Left colon (tissue), 2 donors: ENCODE data around the gene NREP. TPM values are rescaled to one million over a fixed set of nuclear protein-coding genes. Genes with fewer than 3 reads are reported as not detected.

Experiments used
- ATAC-seq: fragments of 200-7000 bp; cut with Tn5 transposase; one replicate; pipeline ENCODE4 v1.9.1; 2020; ENCODE audit warnings: mild to moderate bottlenecking, moderate library complexity
- DNase-seq, 2 donors: peaks; one replicate each; pipeline ENCODE4 v3.0.0-alpha.2; 2020
- intact Hi-C, 2 donors: fragments of 100-400 bp; cut with DNase I in 1 of 2; cut with micrococcal nuclease in 1 of 2; formaldehyde crosslinking; loops; one replicate each; pipeline versions ENCODE4 v1.11.2 to v1.14.0; 2022; cut with DNase I, micrococcal nuclease
- long read RNA-seq: library from polyadenylated mRNA; unstranded; transcript quantifications from one replicate; pipeline ENCODE4 v2.0.0, GENCODE V29; 2021
- total RNA-seq, 2 donors: library from RNA; stranded (reverse); fragmentation: NEBNext Ultra II Directional; extraction: Animal tissue kit (Norgen Biotek cat#: 25700); gene quantifications; one replicate each; pipeline ENCODE4 v1.2.1, GENCODE V29; 2021
- donor health status: DM: no; HTN: no; CAD: no.
- donor health status: DM: yes; HTN: yes; CAD: no.

The NREP gene, protein sequence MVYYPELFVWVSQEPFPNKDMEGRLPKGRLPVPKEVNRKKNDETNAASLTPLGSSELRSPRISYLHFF
- total RNA-seq: 10 to 100 TPM; 14.3 to 16.3 TPM
- long read RNA-seq, transcript NREP-202 (5 exons, 2,581 nt): major isoform, 5 of 10 reads
- long read RNA-seq, partial matches to known transcripts: 0 of 10 reads
- long read RNA-seq, other reads (novel, unspliced or antisense): 3 of 10 reads

DNA sequence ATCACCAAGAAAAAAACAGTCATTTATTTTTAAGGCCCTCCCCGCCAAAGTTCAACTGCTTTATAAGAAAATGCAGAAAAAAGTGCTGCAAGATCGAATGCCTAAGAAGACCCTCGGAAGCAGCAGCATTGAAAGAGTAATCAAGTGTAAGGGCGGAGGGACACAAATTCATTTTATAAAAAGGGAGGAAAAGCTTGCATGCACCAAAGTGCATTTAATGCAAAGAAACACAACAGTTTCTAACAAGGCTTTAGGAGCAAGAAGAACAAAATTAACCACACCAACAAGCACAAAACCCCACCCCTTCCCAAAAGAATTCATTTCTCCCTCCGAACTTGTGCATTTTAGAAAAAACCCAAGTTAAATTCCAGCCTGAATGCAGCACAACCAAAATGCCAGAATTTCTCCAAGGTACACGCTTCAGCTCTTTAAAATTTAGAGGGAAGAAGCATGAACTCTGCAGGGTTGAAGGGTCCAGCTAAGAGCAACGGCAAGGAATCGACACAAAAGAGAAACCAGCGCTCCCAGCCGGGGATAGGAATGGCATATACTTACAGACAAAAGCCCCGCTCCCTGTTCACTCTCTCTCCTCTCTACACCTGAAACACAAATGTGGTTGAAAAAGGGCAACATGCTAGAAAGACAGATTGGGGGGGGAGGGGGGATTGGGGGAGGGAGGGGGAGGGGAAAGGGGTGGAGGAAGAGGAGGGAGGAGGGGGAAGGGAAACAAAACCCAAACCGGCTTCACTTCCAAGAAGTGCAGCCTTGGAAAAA is at the start of gene NREP:
NREP (minus strand) TSS at position 614 of the 774 bp plus-strand sequence. CDS start 1,422 bp downstream, outside the sequence.
- ATAC-seq (peak; percentile 22), DNase-seq (peak; percentile 44 to 59)
- intact Hi-C loops: no loop called here

DNA sequence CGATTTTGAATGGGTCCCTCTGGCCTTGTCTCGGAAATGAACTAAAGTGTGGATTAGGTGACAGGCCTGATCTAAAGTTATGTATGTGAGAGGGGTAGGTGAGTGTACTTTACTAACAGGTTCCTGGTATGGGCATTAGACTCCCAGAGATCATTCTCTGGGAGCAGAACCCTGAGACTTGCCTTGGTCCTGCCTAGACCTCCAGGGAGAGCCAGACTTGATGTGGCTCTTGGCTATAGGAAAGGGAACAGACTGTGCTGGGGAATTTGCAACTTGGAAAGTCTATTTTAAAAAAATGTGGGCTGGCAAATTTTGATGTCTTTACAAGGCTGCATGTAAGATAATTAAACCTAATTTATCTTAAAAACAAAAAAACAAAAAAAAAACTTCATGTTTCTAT is 49.8 kb upstream of the NREP start:
- ATAC-seq (no peak), DNase-seq (no peak)
- intact Hi-C loops: no loop called here

DNA sequence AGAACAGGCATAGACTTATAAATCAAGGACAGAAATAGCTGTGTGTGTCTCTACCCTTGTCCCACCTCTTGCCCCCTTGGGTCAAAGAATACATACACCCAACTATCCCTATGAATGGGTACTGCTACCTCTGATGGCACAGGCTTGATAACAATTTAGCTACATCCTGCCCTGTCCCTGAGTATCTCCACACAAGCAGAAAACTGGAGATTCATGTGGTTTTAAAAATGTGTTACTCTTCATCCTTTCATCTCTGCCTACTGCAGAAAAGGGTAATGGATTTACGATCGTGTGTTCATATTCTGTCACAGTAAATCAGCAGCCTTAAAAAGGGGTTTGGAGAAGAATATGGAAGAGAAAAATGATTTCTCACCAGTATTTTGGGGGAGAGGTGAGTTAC is 49.2 kb upstream of the NREP start:
- DNase-seq (no peak), ATAC-seq (no peak)
- intact Hi-C loops: no loop called here

DNA sequence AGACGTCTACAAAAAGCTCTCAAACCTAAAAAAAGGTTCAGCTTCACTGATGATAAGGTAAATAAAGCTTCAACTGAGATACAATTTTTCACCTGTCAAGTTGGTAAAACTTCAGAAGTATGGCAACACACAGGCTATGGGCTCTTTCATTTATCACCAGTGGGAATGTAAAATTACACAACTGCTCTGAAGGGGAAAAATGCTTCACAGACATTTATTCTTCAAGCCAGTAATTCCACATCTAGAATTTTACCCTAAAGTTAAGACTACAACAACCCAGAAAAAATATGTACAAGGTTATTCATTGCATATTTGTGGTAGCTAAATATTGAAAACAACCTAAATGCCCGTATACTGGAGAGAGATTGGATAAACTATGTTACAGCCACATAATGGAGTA is 48.1 kb upstream of the NREP start:
- DNase-seq (no peak), ATAC-seq (no peak)
- intact Hi-C loops: no loop called here

DNA sequence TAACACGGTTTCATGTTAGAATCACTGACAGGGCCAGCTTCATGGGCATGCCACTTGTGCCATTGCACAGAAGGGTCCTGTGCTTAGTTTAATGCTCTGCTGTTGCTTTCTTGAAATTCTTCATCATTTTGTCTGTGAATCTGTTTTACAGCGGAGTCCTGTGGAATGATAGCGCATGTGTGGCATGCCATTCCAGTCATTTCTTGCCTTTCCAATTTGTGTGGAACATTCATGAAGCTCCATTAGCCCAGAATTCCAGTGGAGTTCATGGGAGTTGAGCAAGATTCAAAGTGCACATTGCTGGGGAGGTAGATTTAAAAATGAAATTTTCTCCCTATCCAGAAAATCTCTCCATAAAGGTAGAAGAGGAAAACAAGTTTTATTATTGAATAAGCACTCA is 43.4 kb upstream of the NREP start:
- no peak for ATAC-seq
- intact Hi-C loops: no loop called here
- no peak for DNase-seq

DNA sequence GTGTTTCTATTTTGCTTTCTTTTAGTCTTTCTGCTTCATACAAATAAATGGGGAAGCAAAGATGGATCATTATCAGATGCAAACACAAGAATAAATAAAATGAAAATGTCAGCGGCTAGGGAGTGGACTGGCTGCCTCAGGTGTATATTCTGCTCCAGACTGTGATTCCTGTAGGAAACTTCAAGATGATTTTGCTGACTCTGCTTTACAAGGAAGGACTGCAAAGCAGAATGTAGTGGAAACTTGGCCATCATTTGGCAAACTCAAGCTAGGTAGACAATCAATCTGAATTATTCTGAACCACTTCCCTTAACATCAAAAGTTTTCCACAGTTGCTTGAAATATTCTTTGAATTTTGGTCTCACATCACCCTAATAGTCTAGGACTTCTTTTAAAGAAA is 38.1 kb upstream of the NREP start:
- ATAC-seq (no peak), DNase-seq (no peak)
- intact Hi-C loops: no loop called here

DNA sequence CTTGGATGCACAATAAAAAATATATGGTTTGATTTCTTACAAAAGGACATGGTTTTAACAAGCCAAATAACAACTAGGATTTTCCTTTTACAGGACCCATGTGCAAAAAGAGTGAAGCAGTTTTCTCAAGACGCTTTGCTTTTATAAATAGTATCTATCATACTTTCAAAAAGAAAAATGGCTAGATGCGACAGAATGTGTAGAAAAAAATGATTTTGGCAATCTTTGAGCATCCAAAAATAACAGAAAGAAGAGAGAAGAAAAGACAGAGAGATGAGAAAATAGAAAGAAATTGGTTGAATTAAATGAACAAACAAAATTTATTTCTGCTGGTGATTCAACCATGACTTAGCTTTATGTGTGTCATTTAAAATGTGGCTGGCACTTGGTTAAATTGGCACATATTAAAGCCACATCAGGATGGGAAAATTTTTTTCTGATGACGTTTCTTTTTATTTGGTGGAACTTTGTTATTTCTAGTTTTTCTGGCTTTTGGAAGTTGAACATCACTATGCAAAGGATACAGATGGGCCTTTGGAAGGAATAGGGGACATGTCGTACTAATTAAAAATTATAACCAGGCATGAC is 35.6 kb upstream of the NREP start:
- no peak for ATAC-seq
- DNase-seq: no peak
- intact Hi-C loops: no loop called here

DNA sequence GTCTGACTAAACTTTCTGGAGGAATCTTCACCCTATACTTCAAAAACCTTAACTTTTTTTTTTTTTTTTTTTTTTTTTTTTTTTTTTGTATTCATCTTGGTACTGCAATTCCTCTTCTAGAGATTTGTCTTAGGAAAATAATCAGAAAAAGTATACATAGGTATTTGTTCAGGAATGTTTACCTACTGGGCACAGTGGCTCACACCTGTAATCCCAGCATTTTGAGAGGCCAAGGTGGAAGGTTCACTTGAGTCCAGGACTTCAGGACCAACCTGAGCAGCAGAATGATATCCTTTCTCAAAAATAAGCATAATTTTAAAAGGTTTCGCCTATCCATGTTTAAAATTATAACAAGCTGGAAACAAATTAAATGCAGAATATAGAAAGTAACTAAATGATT is 33.3 kb upstream of the NREP start:
- no peak for DNase-seq
- ATAC-seq: peak; percentile 39
- intact Hi-C loops: no loop called here

DNA sequence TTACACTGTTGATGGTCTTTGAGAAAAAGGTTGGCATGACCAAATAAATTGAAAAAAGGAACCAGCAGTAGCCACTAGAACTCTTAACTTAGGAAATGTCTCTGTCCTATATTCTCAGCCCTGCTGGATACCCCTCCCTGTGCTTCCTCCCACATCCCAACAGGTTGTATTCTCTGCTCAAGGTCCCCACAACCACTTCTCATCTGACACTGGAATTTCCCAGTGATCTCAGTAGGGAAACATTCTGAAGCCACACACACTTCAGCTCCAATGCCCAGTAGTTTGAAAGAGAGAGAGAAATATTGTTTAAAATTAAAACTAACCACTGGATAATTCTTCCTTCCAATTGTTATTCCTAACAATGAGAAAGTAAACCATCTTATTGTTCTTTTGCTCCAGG is 30.0 kb upstream of the NREP start:
- ATAC-seq (no peak), DNase-seq (no peak)
- intact Hi-C loops: no loop called here

DNA sequence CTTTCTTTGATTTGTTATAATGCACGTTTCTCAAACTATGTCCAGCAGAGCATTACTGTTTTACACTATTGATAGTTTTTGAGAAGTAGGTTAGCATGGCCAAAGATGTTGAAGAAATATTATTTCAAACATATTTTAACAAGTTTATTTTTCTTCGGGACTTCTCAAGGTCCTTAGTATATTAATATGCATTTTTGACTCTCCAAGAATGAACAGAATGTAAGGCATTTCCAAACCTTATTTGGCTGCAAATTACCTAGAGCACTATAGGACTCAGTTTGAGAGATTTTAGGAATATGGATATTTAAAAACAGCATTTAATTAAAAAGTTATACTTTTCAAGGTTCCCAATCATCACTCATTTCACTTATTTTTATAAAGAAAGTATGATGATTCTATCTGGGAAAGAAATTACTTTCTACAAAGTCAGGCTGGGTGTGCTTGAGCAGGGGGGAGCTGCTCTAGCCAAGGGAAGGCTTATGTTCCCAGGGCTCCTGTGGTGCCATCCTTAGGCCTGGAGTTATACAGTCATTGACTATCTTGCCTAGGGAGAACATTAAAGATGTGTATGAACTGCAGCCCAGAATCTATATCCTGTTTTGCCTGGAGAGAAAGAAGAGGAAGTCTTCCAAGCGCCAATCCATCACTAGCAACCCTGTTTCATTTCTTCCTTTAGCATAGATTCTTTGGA is 27.6 kb upstream of the NREP start:
- DNase-seq (no peak), ATAC-seq (no peak)
- intact Hi-C loops: no loop called here

DNA sequence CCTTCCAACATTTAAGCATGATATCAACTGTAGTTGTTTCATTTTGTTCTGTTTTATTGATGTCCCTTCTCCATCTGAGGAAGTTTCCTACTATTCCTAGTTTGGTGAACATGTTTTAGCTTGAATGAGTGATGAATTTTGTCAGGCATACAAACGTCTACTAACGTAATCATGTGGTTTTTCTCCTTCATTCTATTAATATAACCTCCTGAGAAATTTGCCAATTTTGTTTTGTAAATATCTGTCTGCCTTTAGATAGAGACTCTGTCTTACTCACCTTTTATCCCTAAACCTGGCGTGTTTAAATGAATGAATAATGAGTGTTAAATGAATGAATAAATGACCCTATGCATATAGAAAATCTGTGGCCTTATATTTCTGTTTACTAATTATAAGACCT is 26.5 kb upstream of the NREP start:
- ATAC-seq: no peak

DNA sequence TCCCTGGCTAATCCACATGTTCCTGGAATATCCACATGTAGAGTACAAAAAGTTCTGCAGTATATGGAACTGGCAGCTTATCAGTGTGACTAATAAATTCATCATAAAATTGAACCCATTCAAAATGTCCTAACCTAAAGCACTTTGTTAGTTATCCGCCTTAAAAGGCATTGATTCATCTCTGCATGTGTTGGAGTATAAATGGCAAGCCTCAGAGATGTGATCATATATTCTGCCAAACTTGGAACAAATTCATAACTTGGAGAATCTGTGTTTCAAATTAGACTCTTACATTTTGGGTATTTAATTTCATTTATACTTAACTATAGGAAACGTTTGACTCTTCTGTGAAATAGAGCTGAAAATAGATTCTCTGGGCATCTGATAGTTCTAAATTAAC is 25.2 kb upstream of the NREP start:
- intact Hi-C loops: no loop called here
- DNase-seq (no peak), ATAC-seq (no peak)

More for the DNA sequence above, 26.5 kb upstream of the NREP start:
- intact Hi-C loops: no loop called here
- no peak for DNase-seq

DNA sequence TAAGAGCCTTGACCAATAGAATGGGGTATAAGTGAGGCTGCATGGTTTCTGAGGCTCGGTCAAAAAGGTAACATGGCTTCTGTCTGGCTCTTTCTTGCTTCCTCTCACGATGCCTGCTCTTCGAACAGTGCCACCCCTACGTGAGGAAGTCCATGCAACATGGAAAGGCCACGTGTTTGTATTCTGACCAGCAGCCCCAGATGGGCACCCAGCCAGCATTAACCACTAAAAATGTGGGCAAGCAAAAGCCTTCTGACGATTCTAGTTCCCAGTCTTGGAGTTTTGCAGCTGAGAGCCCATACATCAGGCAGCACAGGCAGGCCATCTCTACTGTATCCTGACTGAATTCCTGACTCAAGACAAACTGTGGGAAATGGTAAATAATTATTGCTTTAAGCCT is 24.2 kb upstream of the NREP start:
- intact Hi-C loops: no loop called here
- no peak for ATAC-seq
- peak; percentile 14 to 36 for DNase-seq

DNA sequence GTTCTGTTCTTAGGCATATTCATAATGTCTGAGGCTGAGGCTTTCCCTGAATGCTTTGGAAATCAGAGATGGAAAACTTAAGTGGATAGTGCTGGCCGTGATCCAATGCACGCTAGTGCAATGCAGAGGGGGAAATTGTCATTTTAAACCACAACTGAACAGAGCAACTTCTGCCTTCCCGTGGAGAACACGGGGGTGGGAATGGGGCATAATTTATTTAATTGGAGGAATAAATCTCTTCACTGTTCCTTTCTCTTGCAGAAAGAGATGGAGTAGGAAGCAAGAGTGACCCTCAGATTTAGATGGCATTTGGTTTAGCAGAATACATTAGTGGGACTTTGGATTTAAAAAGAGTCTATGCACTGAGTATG is 22.9 kb upstream of the NREP start:
- no peak for ATAC-seq
- intact Hi-C loops: no loop called here
- DNase-seq: no peak

DNA sequence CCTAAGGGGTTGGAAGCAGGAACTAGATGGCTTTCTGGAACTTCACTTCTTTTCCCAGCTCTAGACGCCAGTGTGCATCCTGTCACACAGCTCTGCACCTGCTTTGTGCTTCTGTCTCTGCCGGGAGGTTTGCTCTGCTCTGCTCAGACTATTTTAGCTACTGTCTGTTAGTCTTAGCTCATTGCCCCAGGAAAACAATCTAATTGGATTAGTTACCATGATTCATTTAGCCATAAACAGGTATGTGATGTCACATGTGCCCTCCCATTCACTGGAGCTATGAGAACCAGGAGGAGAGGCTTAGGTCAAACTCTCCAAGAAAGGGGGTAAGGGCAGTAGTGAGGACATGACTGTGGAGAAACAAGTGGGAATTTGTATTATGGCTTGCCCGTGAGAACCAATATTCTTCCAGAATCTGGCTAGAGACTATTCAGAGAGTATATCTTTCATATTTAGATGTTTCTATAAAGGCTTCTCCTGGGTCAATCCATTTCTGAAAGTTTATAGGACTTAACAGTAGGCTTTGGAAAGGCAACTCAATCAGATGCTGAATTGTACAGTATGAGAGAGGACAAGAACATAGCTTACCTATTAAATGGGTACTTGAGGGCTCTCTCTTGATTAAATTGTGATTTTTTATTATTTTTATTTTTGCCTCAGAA is 22.4 kb upstream of the NREP start:
- intact Hi-C loops: no loop called here
- no peak for DNase-seq
- no peak for ATAC-seq

DNA sequence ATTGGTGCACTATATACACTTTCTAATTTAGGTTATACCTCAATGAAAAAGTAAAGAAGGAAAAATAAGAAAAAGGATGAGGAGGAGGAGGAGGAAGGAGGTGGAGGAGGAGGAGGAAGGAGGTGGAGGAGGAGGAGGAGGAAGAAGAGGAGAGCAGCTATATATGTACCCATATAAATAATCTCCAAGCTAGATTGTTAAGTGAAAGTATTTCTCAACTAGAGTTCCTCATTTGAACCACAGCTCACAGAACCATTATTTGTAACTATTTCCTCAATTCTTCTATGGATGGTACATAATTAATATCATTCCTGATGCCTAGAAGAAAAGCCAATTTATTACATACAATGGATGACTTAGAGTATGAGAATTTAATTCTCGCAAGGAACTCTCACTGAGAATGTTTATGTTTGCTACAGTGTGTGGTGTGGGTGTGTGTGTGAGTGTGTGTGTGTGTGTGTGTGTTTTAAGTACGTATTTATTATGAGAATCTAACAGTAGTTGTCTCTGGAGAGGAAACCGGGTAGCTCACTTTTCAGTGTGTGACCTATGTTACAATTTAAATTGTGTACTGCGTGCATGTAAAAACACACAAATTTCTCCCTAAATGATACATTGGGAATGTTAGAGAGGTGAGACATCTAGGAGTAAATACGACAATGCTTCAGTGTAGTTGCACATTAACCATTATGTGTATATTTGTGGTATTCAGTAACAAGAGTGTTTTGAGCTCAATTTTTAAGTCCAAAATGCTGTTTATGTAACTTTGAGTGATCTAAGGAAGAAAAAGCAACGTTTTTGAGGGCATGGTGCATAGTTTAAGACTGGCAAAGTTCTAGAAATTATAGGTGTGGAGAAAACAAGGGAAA is 20.2 kb upstream of the NREP start:
- no peak for ATAC-seq
- DNase-seq: no peak
- intact Hi-C loops: no loop called here

DNA sequence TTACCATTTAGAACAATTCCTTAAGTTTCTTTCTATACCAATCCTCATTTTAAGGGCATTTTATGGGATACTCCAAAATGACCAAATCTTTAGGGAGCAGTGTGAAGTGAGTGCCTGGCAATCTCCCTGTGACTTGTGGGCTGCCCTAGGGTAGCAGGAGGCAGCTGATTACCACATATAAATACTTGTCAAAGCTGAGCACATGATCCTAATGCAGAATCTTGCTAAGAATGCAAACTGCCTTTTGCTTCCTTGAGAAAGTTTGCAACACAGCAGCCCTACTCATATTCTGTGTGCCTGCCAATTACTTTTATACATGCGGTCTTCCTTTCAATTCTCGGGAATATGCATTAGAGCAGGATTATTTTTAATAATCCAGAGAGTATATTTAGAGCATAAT is 18.2 kb upstream of the NREP start:
- no peak for DNase-seq

DNA sequence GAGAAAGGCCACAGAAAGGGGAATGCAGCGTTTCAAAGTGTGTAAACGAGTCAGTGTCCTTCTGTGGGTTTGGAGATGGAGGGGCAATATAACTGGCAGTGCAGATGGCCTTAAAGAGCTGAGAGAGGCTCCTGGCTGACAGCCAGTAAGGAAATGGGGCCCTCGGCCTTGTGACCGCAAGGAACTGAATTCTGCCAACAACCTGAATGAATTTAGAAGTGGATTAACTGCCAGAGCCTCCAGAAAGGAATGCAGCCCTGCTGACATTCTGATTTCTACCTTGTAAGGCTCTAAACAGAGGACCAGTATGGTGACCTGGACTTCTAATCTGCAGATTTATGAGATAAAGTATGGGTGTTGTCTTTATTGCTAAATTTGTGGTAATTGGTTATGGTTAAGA is 17.5 kb upstream of the NREP start:
- ATAC-seq: peak; percentile 78
- peak; percentile 59 to 65 for DNase-seq

More for the DNA sequence above, 18.2 kb upstream of the NREP start:
- intact Hi-C loops: no loop called here
- no peak for ATAC-seq

More for the DNA sequence above, 17.5 kb upstream of the NREP start:
- intact Hi-C loops: no loop called here
